OCI-LY1 (cell line): Measurements from ENCODE around the gene TMEM121.

Experiments
- H2AFZ ChIP-seq: fragments of 200-600 bp; sonication (generic), shearing (Covaris generic); 2 replicates; pipeline ENCODE4 v1.6.0; 2014; ENCODE audit warnings: antibody characterized with exemption, mild to moderate bottlenecking, low read length
- H3F3A ChIP-seq: fragments of 200-600 bp; sonication (generic), shearing (Covaris generic); 2 replicates; pipeline ENCODE4 v1.6.0; 2014; ENCODE audit warnings: mild to moderate bottlenecking, antibody characterized with exemption, low read length, moderate library complexity; ENCODE audit not compliant: insufficient read depth
- H3K27ac ChIP-seq: fragments of 200-600 bp; sonication (generic); 2 replicates; pipeline ENCODE4 v1.5.1; 2014; ENCODE audit warnings: low read length, mixed run types, mild to moderate bottlenecking, low read depth; ENCODE audit not compliant: poor library complexity, severe bottlenecking
- H3K27me3 ChIP-seq: fragments of 200-600 bp; sonication (generic); 2 replicates; pipeline ENCODE4 v1.6.0; 2014; ENCODE audit warnings: antibody characterized with exemption, mild to moderate bottlenecking, low read length, moderate library complexity; ENCODE audit not compliant: insufficient read depth
- H3K36me3 ChIP-seq: fragments of 200-600 bp; sonication (generic); 2 replicates; pipeline ENCODE4 v1.6.1; 2014; ENCODE audit warnings: mild to moderate bottlenecking, antibody characterized with exemption, low read length, moderate library complexity, mixed read lengths; ENCODE audit not compliant: insufficient read depth
- H3K4me1 ChIP-seq: fragments of 200-600 bp; sonication (generic); 2 replicates; pipeline ENCODE4 v1.5.1; 2014; ENCODE audit warnings: mild to moderate bottlenecking, low read length, moderate library complexity; ENCODE audit not compliant: insufficient read depth, severe bottlenecking
- H3K4me2 ChIP-seq: fragments of 200-600 bp; sonication (generic), shearing (Covaris generic); 2 replicates; pipeline ENCODE4 v1.6.1; 2014; ENCODE audit warnings: low read length
- H3K4me3 ChIP-seq: fragments of 200-600 bp; sonication (generic); 2 replicates; pipeline ENCODE4 v1.5.1; 2014; ENCODE audit warnings: low read length, low read depth, mild to moderate bottlenecking, mixed read lengths; ENCODE audit not compliant: poor library complexity, severe bottlenecking
- H3K79me2 ChIP-seq: fragments of 200-600 bp; shearing (Covaris generic); 2 replicates; pipeline ENCODE4 v1.6.1; 2016; ENCODE audit warnings: mixed run types, low read length, mixed read lengths; ENCODE audit not compliant: insufficient read depth
- H3K9ac ChIP-seq: fragments of 200-600 bp; sonication (generic), shearing (Covaris generic); 2 replicates; pipeline ENCODE4 v1.6.1; 2014; ENCODE audit warnings: mild to moderate bottlenecking, low read length, mixed read lengths
- H3K9me2 ChIP-seq: fragments of 200-600 bp; sonication (generic), shearing (Covaris generic); 2 replicates; pipeline ENCODE4 v1.6.1; 2014; ENCODE audit warnings: low read depth, mild to moderate bottlenecking, low read length, mixed read lengths
- H3K9me3 ChIP-seq: fragments of 200-600 bp; shearing (Covaris generic); 2 replicates; pipeline ENCODE4 v1.6.1; 2014; ENCODE audit warnings: low read length, mixed read lengths
- H4K20me1 ChIP-seq: fragments of 200-600 bp; sonication (generic), shearing (Covaris generic); 2 replicates; pipeline ENCODE4 v1.6.0; 2016; ENCODE audit warnings: mild to moderate bottlenecking, low read length; ENCODE audit not compliant: insufficient read depth
- CTCF ChIP-seq: fragments of 200-600 bp; sonication (generic), shearing (Covaris generic); IDR thresholded peaks from 2 replicates; pipeline ENCODE4 v1.5.1; 2017; ENCODE audit warnings: mild to moderate bottlenecking, antibody characterized with exemption, low read length, moderate library complexity, mixed read lengths
- EZH2 ChIP-seq: fragments of 200-600 bp; sonication (generic), shearing (Covaris generic); IDR thresholded peaks from 2 replicates; pipeline ENCODE4 v1.8.0; 2017; ENCODE audit warnings: borderline replicate concordance, mixed run types, mild to moderate bottlenecking, antibody characterized with exemption, low read length, moderate library complexity, mixed read lengths

The TMEM121 gene

GRCh38 chr14:105495990-105496830 is 30.2 kb upstream of the TMEM121 start:
- H3K4me1 ChIP-seq: peaks cover 7% of the 10 kb centered on the region
- H3K36me3 ChIP-seq: peaks cover 10% of the 10 kb centered on the region
- H3K27me3 ChIP-seq: no peaks in the 10 kb centered on the region
- H3K9me3 ChIP-seq: no peaks in the 10 kb centered on the region
- no peaks in the 10 kb centered on the region for H3F3A ChIP-seq
- no peak overlapping the region for H3K4me3 ChIP-seq
- no peak overlapping the region for H2AFZ ChIP-seq
- TF ChIP-seq EZH2 (no peak), CTCF (no peak)
- no peaks in the 10 kb centered on the region for H4K20me1 ChIP-seq
- no peaks in the 10 kb centered on the region for H3K9me2 ChIP-seq
- H3K9ac ChIP-seq: no peak overlapping the region
- no peak overlapping the region for H3K4me2 ChIP-seq
- H3K79me2 ChIP-seq: no peaks in the 10 kb centered on the region
- H3K27ac ChIP-seq: no peak overlapping the region

DNA sequence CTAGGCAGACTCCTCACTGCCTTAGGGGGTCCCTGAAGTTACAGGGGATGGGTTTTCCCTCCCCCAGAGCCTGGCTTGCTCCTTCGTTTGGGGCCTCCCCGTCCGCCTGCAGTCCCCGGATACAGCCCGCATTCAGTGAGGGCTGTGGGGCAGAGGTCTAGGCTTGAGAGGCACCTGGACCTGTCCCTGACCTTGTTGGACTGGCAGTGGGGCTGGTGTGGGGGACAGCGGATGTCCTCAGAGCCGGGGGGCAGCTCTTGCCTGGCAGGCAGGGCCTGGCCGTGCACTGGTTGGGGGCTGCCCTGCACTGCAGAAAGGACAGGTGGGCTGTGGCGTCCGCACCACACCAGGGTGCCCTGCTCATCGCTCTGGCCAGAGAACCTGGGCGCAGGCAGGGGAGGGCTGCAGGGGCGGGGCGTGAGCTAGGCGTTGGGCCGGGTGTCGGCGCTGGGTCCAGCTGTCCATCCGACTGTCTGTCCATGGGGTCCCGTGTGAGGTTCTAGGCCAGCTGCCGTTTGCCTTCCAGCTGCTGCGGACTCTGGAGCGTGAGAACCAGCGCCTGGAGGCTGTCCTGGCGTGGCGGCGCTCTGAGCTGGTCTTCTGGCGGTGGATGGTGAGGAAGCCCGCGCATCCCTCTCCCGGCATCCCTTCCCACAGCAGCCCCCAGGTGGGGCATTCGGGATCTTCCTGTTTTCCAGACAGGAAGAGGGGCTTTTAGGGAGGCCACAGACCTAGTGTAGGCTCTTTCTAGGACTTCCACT is 29.4 kb upstream of the TMEM121 start:
- H3K79me2 ChIP-seq: no peaks in the 10 kb centered on the region
- H3K9ac ChIP-seq: no peak overlapping the region
- no peak overlapping the region for H3K27ac ChIP-seq
- H2AFZ ChIP-seq: no peak overlapping the region
- peaks cover 10% of the 10 kb centered on the region for H3K36me3 ChIP-seq
- H3K9me3 ChIP-seq: no peaks in the 10 kb centered on the region
- no peaks in the 10 kb centered on the region for H3K27me3 ChIP-seq
- no peaks in the 10 kb centered on the region for H4K20me1 ChIP-seq
- H3K4me3 ChIP-seq: no peak overlapping the region
- no peaks in the 10 kb centered on the region for H3K9me2 ChIP-seq
- H3K4me1 ChIP-seq: peaks cover 4% of the 10 kb centered on the region
- H3F3A ChIP-seq: no peaks in the 10 kb centered on the region
- no peak overlapping the region for H3K4me2 ChIP-seq
- no peak for TF ChIP-seq EZH2
- TF ChIP-seq CTCF: no peak

DNA sequence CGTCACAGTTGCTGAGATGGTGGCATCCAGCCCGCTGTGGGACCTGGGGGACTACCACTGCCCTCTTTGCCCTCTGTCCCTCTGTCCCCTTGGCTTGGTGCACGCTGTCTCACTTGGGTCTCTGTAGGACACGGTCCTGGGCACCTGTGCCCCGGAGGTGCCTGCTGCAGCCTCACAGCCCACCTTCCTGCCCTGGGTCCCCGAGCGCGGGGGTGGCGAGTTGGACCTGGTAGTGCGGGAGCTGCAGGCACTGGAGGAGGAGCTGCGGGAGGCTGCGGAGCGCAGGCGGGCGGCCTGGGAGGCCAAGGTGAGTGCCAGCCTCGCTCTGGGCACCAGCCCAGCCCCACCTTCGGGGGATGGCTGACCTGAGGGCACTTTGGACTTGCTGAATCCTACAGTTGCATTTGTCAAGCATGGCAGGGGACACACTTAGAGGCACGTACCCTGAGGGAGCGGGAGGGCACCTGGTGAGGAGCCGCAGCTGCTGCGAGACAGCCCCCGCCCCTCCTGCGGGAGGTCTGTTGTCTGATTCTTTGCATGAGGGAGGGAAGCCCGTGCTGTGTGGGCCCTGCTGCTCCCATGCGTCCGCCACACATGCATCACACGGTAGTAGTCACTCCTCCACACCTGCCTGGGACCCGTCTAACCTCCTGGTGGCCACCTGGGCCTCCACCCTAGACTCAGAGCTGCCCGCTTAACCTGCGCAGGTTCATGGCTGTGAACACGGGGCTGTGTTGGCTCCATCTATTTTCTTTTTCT is 28.5 kb upstream of the TMEM121 start:
- no peak overlapping the region for H3K27ac ChIP-seq
- no peaks in the 10 kb centered on the region for H3K9me2 ChIP-seq
- H3K79me2 ChIP-seq: no peaks in the 10 kb centered on the region
- no peak overlapping the region for H3K9ac ChIP-seq
- no peaks in the 10 kb centered on the region for H4K20me1 ChIP-seq
- H2AFZ ChIP-seq: no peak overlapping the region
- peaks cover 10% of the 10 kb centered on the region for H3K36me3 ChIP-seq
- no peak overlapping the region for H3K4me3 ChIP-seq
- no peaks in the 10 kb centered on the region for H3F3A ChIP-seq
- TF ChIP-seq CTCF (no peak), EZH2 (no peak)
- H3K27me3 ChIP-seq: 0 out of 2 replicates have a peak, but pooled peaks cover 4% of the 10 kb centered on the region
- H3K4me2 ChIP-seq: no peak overlapping the region
- no peaks in the 10 kb centered on the region for H3K4me1 ChIP-seq
- H3K9me3 ChIP-seq: no peaks in the 10 kb centered on the region
